Panc1 (cell line): ENCODE results near the gene USPL1. TPM values are rescaled to one million over a fixed set of nuclear protein-coding genes. Genes with fewer than 3 reads are reported as not detected.

Experiments
- ATAC-seq: fragments of 200-7000 bp; cut with Tn5 transposase; 2 replicates; pipeline ENCODE4 v1.9.1; 2020; ENCODE audit warnings: mild to moderate bottlenecking, moderate library complexity
- BruUV-seq: library from RNA; stranded (reverse); fragments of 400-500 nt; replicated peaks from 2 replicates; lab custom pipeline; 2021; lab: Mats Ljungman, UMichigan
- CTCF ChIA-PET: fragments of 300-600 bp; sonication (Branson Sonifier 250); formaldehyde crosslinking; loops from one replicate; lab custom pipeline; 2022; ENCODE audit warnings: antibody characterized with exemption; lab: Charles Lee
- POLR2A ChIA-PET: fragments of 300-600 bp; sonication (Branson Sonifier 250); formaldehyde crosslinking; loops from one replicate; lab custom pipeline; 2022; ENCODE audit warnings: antibody characterized with exemption; lab: Charles Lee
- DNase-seq: peaks from one replicate; pipeline ENCODE4 v3.0.0-alpha.2; 2010; ENCODE audit warnings: low read depth, low spot score
- H3K27ac ChIP-seq: 2 replicates; pipeline ENCODE4 v1.5.1; 2011; ENCODE audit warnings: mild to moderate bottlenecking, low read length, inconsistent platforms
- H3K27me3 ChIP-seq: fragments of 200-500 bp; sonication (Bioruptor generic); 2 replicates; pipeline ENCODE4 v1.6.0; 2014; ENCODE audit warnings: low read length, inconsistent platforms; ENCODE audit not compliant: control insufficient read depth, insufficient read depth
- H3K36me3 ChIP-seq: fragments of 200-500 bp; sonication (Bioruptor generic); 2 replicates; pipeline ENCODE4 v1.5.1; 2014; ENCODE audit warnings: inconsistent platforms, mild to moderate bottlenecking, low read length, moderate library complexity; ENCODE audit not compliant: control insufficient read depth, insufficient read depth
- H3K4me1 ChIP-seq: 2 replicates; pipeline ENCODE4 v1.5.1; 2011; ENCODE audit warnings: inconsistent platforms, mild to moderate bottlenecking, low read length, moderate library complexity; ENCODE audit not compliant: control insufficient read depth, insufficient read depth
- H3K4me3 ChIP-seq, 2 experiments: 2 replicates each; pipeline ENCODE4 v1.5.1; 2011 to 2012; ENCODE audit warnings: low read depth in 2 of 2, low read length in 2 of 2, mild to moderate bottlenecking in 2 of 2, inconsistent platforms in 1 of 2, moderate library complexity in 1 of 2
- H3K9me3 ChIP-seq: fragments of 200-500 bp; sonication (Bioruptor generic); 2 replicates; pipeline ENCODE4 v1.5.1; 2014; ENCODE audit warnings: low read depth, mild to moderate bottlenecking, inconsistent platforms, low read length, moderate library complexity; ENCODE audit not compliant: control insufficient read depth, insufficient read depth
- POLR2AphosphoS5 ChIP-seq: IDR thresholded peaks from 2 replicates; pipeline ENCODE4 v1.6.1; 2012; ENCODE audit warnings: mild to moderate bottlenecking, low read depth, low read length, moderate library complexity
- SIN3A ChIP-seq: IDR thresholded peaks from 2 replicates; pipeline ENCODE4 v1.6.1; 2012; ENCODE audit warnings: low read depth, mild to moderate bottlenecking, low read length, moderate library complexity, borderline replicate concordance; ENCODE audit not compliant: insufficient read depth
- TCF7L2 ChIP-seq: IDR thresholded peaks from 2 replicates; pipeline ENCODE4 v1.6.1; 2011; ENCODE audit warnings: mild to moderate bottlenecking, low read depth, low read length, inconsistent platforms
- in situ Hi-C: cut with HindIII; loops from 2 replicates; pipeline ENCODE4 v1.10.0; 2016; ENCODE audit warnings: low sequenced_read_pairs, low pct_unique_long_range_greater_than_20kb
- intact Hi-C: fragments of 100-400 bp; cut with micrococcal nuclease; formaldehyde crosslinking; loops from one replicate; pipeline ENCODE4 v1.10.0; 2022; ENCODE audit not compliant: unreplicated experiment
- total RNA-seq: library from RNA; stranded (reverse); gene quantifications from one replicate; pipeline ENCODE4 v1.2.1, GENCODE V29; 2021; ENCODE audit not compliant: unreplicated experiment
- TF ChIP-seq, protein P1 (sequence below): fragments of 450-650 bp; IDR thresholded peaks from 2 replicates; pipeline ENCODE4 v1.5.1; 2017; ENCODE audit warnings: mild to moderate bottlenecking
- TF ChIP-seq, protein P2 (sequence below), 2 experiments: IDR thresholded peaks; 2 replicates each; pipeline ENCODE4 v1.6.1; 2011 to 2012; ENCODE audit warnings: low read depth in 2 of 2, control low read depth in 1 of 2, low read length in 1 of 2, mild to moderate bottlenecking in 1 of 2, moderate library complexity in 1 of 2; ENCODE audit not compliant: insufficient read depth in 1 of 2

The USPL1 gene
- total RNA-seq, 1 experiment from 2014 or later, result 19.5 TPM

DNA sequence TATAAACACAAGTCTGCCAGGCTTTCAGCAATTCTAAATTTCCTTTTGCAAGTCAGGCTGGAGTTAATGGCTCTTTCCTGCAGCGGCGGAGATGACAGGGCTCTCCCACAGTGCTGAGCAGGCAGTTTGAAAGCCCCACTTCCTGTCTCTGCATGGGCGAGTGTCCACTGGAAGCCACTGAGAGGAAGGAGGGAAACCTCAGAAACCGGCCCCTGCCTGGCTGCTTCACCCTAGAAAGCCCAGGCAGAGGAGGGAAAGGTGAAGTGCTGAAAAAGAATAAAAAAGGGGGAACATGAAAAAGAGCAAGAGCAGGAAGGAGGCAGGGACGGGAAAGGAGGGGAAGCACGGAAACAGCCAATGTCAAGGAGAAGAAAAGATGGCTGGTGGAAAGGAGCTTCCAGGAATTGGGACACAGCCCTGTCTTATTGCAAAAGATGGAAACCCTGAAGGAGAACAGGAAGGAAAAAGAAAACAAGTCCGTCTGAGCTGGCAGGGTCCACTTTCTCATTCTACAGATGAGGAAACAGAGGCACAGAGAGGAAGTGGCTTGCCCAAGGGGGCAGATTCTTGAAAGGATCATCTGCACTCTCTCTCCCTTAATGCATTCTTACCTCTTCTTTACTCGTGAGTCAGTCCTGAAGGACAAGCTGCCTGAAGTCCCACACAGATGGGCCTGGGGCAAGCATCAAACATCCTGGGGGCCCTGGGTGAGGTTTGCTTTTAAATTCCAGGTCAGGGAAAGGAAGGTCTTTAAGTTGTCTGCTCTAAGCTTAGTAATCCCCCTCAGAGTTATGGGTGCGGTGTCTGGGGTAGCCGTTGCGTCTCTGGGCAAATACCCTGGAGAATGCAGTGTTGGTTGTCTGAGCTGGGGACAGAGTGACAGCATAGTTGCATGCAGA is 78.8 kb downstream of the USPL1 start:
- DNase-seq (no peak), ATAC-seq (no peak)
- POLR2A ChIA-PET, result no interaction called here
- H3K4me3 ChIP-seq, result no peak overlapping the region
- 0 out of 2 replicates have a peak overlapping the region, but pooled peaks have one; percentile 31 for H3K27ac ChIP-seq
- no peaks in the 10 kb centered on the region for H3K9me3 ChIP-seq
- CTCF ChIA-PET, result no interaction called here
- H3K4me1 ChIP-seq, result no peaks in the 10 kb centered on the region; the same call in 1 of the 2 replicates
- TF ChIP-seq, protein P1, sequence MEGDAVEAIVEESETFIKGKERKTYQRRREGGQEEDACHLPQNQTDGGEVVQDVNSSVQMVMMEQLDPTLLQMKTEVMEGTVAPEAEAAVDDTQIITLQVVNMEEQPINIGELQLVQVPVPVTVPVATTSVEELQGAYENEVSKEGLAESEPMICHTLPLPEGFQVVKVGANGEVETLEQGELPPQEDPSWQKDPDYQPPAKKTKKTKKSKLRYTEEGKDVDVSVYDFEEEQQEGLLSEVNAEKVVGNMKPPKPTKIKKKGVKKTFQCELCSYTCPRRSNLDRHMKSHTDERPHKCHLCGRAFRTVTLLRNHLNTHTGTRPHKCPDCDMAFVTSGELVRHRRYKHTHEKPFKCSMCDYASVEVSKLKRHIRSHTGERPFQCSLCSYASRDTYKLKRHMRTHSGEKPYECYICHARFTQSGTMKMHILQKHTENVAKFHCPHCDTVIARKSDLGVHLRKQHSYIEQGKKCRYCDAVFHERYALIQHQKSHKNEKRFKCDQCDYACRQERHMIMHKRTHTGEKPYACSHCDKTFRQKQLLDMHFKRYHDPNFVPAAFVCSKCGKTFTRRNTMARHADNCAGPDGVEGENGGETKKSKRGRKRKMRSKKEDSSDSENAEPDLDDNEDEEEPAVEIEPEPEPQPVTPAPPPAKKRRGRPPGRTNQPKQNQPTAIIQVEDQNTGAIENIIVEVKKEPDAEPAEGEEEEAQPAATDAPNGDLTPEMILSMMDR, result no peak
- TF ChIP-seq TCF7L2 (no peak), SIN3A (no peak), POLR2AphosphoS5 (no peak)
- TF ChIP-seq, protein P2, sequence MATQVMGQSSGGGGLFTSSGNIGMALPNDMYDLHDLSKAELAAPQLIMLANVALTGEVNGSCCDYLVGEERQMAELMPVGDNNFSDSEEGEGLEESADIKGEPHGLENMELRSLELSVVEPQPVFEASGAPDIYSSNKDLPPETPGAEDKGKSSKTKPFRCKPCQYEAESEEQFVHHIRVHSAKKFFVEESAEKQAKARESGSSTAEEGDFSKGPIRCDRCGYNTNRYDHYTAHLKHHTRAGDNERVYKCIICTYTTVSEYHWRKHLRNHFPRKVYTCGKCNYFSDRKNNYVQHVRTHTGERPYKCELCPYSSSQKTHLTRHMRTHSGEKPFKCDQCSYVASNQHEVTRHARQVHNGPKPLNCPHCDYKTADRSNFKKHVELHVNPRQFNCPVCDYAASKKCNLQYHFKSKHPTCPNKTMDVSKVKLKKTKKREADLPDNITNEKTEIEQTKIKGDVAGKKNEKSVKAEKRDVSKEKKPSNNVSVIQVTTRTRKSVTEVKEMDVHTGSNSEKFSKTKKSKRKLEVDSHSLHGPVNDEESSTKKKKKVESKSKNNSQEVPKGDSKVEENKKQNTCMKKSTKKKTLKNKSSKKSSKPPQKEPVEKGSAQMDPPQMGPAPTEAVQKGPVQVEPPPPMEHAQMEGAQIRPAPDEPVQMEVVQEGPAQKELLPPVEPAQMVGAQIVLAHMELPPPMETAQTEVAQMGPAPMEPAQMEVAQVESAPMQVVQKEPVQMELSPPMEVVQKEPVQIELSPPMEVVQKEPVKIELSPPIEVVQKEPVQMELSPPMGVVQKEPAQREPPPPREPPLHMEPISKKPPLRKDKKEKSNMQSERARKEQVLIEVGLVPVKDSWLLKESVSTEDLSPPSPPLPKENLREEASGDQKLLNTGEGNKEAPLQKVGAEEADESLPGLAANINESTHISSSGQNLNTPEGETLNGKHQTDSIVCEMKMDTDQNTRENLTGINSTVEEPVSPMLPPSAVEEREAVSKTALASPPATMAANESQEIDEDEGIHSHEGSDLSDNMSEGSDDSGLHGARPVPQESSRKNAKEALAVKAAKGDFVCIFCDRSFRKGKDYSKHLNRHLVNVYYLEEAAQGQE (IDR thresholded peaks at IDR 0.05; ENCODE audit: insufficient read depth in 1 of 2, low read depth in 2 of 2, low read length in 1 of 2), result no peak
- H3K27me3 ChIP-seq, result no peaks in the 10 kb centered on the region
- H3K36me3 ChIP-seq, result no peaks in the 10 kb centered on the region
- no TSS peak for BruUV-seq
- intact Hi-C loops (no loop called here), in situ Hi-C loops (no loop called here)

DNA sequence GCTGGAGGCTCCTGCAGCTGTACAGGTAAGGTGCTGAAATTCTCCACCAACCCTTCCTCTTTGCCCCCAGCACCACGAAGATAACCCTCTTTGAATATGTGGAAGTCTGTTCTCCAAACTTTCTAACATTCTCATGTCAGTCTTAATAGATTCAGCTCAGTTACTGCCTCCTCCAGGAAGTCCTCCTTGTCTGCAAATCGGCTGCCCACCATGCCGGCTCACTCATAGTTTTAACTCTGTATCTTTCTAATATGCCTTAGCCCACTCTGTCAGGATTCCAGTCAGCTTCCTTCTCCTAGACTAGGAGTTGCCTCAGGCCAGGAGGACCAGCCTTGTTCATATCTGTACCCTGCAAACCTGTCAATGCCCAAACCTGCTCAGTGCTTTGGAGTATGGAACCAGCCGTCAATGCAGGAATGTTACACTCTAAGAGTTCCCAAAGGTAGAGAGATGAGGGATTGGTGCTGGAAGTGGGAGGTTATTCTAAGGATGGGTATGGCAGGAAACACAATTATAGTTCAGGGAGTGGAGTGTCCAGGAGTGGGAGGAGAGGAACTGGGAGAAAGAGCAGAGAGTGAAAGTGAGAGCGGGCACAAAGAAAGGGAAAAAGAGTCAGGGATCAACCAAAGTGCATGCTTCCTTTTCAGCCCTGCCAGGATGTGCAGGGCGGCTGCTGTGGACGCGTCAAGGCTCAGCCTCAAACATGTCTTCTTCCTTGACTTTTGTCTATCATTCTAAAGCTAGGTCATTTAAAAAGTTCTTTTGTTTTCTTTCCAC is 79.6 kb downstream of the USPL1 start:
- DNase-seq (no peak), ATAC-seq (no peak)
- ChIA-PET CTCF (no interaction called here), POLR2A (no interaction called here)
- no peaks in the 10 kb centered on the region; the same call in 1 of the 2 replicates for H3K4me1 ChIP-seq
- H3K4me3 ChIP-seq, result no peak overlapping the region
- H3K36me3 ChIP-seq, result no peaks in the 10 kb centered on the region
- no peaks in the 10 kb centered on the region for H3K9me3 ChIP-seq
- intact Hi-C loops (no loop called here), in situ Hi-C loops (no loop called here)
- H3K27me3 ChIP-seq, result no peaks in the 10 kb centered on the region
- TF ChIP-seq POLR2AphosphoS5 (no peak), TCF7L2 (no peak), SIN3A (no peak)
- TF ChIP-seq, protein P2 (IDR thresholded peaks at IDR 0.05; ENCODE audit: insufficient read depth in 1 of 2, low read depth in 2 of 2, low read length in 1 of 2), result no peak
- TF ChIP-seq, protein P1, result no peak
- no TSS peak for BruUV-seq
- no peak overlapping the region for H3K27ac ChIP-seq
